H1 (cell line): ENCODE results near the gene LEPR.

Experiments used
- EP300 ChIP-seq, 2 experiments: IDR thresholded peaks; 1 replicate in 1 of 2; 2 replicates in 1 of 2; pipeline ENCODE4 v1.6.1; 2011 to 2012; ENCODE audit warnings: low read depth in 2 of 2, low read length in 2 of 2, mild to moderate bottlenecking in 2 of 2, borderline replicate concordance in 1 of 2, inconsistent platforms in 1 of 2, moderate library complexity in 1 of 2
- EZH2 ChIP-seq: fragments of 200-600 bp; sonication (generic); IDR thresholded peaks from 2 replicates; pipeline ENCODE4 v1.7.1; 2012; ENCODE audit warnings: low read depth, mild to moderate bottlenecking, moderate library complexity, low read length, inconsistent platforms; ENCODE audit not compliant: severe bottlenecking
- HDAC6 ChIP-seq: IDR thresholded peaks from one replicate; pipeline ENCODE4 v1.7.1; 2012; ENCODE audit warnings: low read depth, mild to moderate bottlenecking, inconsistent platforms, low read length, moderate library complexity

GRCh38 chr1:65434760-65435159 is 14.3 kb downstream of the LEPR start:
- no peak for TF ChIP-seq EP300 (IDR thresholded peaks at IDR 0.05; ENCODE audit: borderline replicate concordance in 1 of 2, low read depth in 2 of 2, low read length in 2 of 2)
- TF ChIP-seq EZH2: no peak
- TF ChIP-seq HDAC6: no peak
